H1 (cell line): ENCODE data around the gene TSR1. TPM values are rescaled to one million over a fixed set of nuclear protein-coding genes. Genes with fewer than 3 reads are reported as not detected.

Experiments
- BCL11A ChIP-seq, 2 experiments: IDR thresholded peaks; one replicate each; pipeline ENCODE4 v1.6.1; 2011; ENCODE audit warnings: low read depth in 2 of 2, low read length in 2 of 2, mild to moderate bottlenecking in 2 of 2
- EP300 ChIP-seq, 2 experiments: IDR thresholded peaks; 1 replicate in 1 of 2; 2 replicates in 1 of 2; pipeline ENCODE4 v1.6.1; 2011 to 2012; ENCODE audit warnings: low read depth in 2 of 2, low read length in 2 of 2, mild to moderate bottlenecking in 2 of 2, borderline replicate concordance in 1 of 2, inconsistent platforms in 1 of 2, moderate library complexity in 1 of 2
- GABPA ChIP-seq: IDR thresholded peaks from 2 replicates; pipeline ENCODE4 v1.6.1; 2011; ENCODE audit warnings: mild to moderate bottlenecking, low read length, moderate library complexity, borderline replicate concordance; ENCODE audit not compliant: insufficient read depth
- KDM4A ChIP-seq: IDR thresholded peaks from one replicate; pipeline ENCODE4 v1.7.1; 2012; ENCODE audit warnings: low read depth, mild to moderate bottlenecking, moderate library complexity, low read length, inconsistent platforms; ENCODE audit not compliant: severe bottlenecking
- KDM5A ChIP-seq: fragments of 200-600 bp; IDR thresholded peaks from 2 replicates; pipeline ENCODE4 v1.7.1; 2012; ENCODE audit warnings: mild to moderate bottlenecking, low read length, inconsistent platforms, mixed read lengths
- NRF1 ChIP-seq: IDR thresholded peaks from 2 replicates; pipeline ENCODE4 v1.6.1; 2011; ENCODE audit warnings: mild to moderate bottlenecking, low read depth, low read length, improper control_type of control experiment
- POLR2AphosphoS5 ChIP-seq: IDR thresholded peaks from 2 replicates; pipeline ENCODE4 v1.6.1; 2011; ENCODE audit warnings: low read depth, low read length
- RBBP5 ChIP-seq: IDR thresholded peaks from 2 replicates; pipeline ENCODE4 v1.7.1; 2012; ENCODE audit warnings: low read depth, mild to moderate bottlenecking, inconsistent platforms, low read length, moderate library complexity, borderline replicate concordance
- RFX5 ChIP-seq: IDR thresholded peaks from 2 replicates; pipeline ENCODE4 v1.6.1; 2011; ENCODE audit warnings: low read depth, low read length, improper control_type of control experiment, borderline replicate concordance
- RNF2 ChIP-seq: fragments of 200-900, 300-1000 bp; sonication (generic); IDR thresholded peaks from 2 replicates; pipeline ENCODE4 v1.7.1; 2016; ENCODE audit warnings: borderline replicate concordance, low read depth, mild to moderate bottlenecking, antibody characterized with exemption, low read length; ENCODE audit not compliant: poor library complexity, severe bottlenecking; ENCODE audit errors: missing control alignments
- SAP30 ChIP-seq: fragments of 300-600 bp; sonication (generic); IDR thresholded peaks from 2 replicates; pipeline ENCODE4 v1.7.1; 2012; ENCODE audit warnings: low read length, moderate library complexity, mild to moderate bottlenecking, inconsistent platforms; ENCODE audit not compliant: insufficient read depth, insufficient replicate concordance
- SP1 ChIP-seq: IDR thresholded peaks from 2 replicates; pipeline ENCODE4 v1.6.1; 2011; ENCODE audit warnings: low read depth, low read length
- SRF ChIP-seq: IDR thresholded peaks from 2 replicates; pipeline ENCODE4 v1.6.1; 2011; ENCODE audit warnings: mild to moderate bottlenecking, low read depth, low read length, moderate library complexity
- TAF1 ChIP-seq: IDR thresholded peaks from 2 replicates; pipeline ENCODE4 v1.6.1; 2011; ENCODE audit warnings: mild to moderate bottlenecking, low read depth, low read length
- ZNF274 ChIP-seq: IDR thresholded peaks from 2 replicates; pipeline ENCODE4 v1.7.0; 2012; ENCODE audit warnings: low read length, borderline replicate concordance; ENCODE audit errors: extremely low read depth
- polyA plus RNA-seq, 7 experiments: library from polyadenylated mRNA; depleted of rRNA in 3 of 7; stranded (reverse) in 5 of 7; unstranded in 2 of 7; fragments of >200 nt in 5 of 7; fragments of 200-250 nt in 2 of 7; gene quantifications; 1 replicate in 5 of 7; 2 replicates in 1 of 7; 4 replicates in 1 of 7; pipeline versions ENCODE4 v1.2.1 to v1.2.3, GENCODE V29; 2011 to 2013; ENCODE audit warnings: missing spikeins in 2 of 7, mixed read lengths in 2 of 7
- total RNA-seq: library from RNA; stranded (reverse); fragmentation: NEBNext Ultra II Directional; extraction: Animal tissue kit (Norgen Biotek cat#: 25700); gene quantifications from 2 replicates; pipeline ENCODE4 v1.2.1, GENCODE V29; 2021
- TF ChIP-seq, protein P1 (sequence below), 3 experiments: IDR thresholded peaks; 1 replicate in 2 of 3; 2 replicates in 1 of 3; pipeline versions ENCODE4 v1.5.1 to v1.6.1; 2011; ENCODE audit warnings: low read length in 3 of 3, mild to moderate bottlenecking in 3 of 3, inconsistent platforms in 2 of 3, low read depth in 1 of 3, moderate library complexity in 1 of 3; ENCODE audit not compliant: insufficient read depth in 1 of 3; ENCODE audit errors: control extremely low read depth in 1 of 3
- TF ChIP-seq, protein P2 (sequence below): IDR thresholded peaks from 2 replicates; pipeline ENCODE4 v1.6.1; 2012; ENCODE audit warnings: low read length, inconsistent platforms
- TF ChIP-seq, protein P3 (sequence below): IDR thresholded peaks from 2 replicates; pipeline ENCODE4 v1.6.1; 2012; ENCODE audit warnings: inconsistent platforms

The TSR1 gene
- total and polyA plus RNA-seq, 2 of the 8 experiments (the other 6 are each of a cell fraction or from before 2014, with no cell fraction given) = 14.5 to 69.7 TPM

DNA sequence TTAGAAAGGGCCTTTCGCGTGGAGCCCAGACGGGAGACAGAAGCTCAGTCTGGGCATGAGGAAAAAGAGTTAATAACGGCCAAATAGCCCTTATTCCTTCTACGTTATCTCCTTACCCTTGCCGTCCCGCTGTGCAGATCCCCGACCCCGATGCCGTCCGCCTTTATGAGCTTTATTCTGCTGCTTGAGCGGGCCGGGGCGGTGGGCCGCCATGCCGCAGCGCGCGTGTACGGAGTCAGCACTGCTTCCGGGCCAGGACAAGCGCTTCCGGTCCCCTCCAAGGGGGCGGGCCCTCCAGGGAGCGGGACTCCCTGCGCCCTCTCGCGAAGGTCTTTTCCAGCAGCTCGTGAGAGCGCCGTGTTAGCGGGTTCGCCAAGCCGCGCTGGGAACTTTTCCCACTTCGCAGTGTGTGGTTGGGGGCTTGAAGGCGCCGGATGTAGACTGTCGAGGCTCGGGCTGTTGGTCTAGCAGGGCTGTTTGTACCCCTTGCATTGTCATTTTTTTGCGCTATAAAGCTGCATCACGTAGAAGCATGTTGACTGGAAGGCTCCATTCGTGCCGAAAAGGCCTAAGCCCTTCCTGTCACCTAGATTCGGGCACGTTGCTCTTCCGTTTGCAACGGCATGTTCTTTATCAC is at the start of gene TSR1 (continued):
- TF ChIP-seq, protein P1, sequence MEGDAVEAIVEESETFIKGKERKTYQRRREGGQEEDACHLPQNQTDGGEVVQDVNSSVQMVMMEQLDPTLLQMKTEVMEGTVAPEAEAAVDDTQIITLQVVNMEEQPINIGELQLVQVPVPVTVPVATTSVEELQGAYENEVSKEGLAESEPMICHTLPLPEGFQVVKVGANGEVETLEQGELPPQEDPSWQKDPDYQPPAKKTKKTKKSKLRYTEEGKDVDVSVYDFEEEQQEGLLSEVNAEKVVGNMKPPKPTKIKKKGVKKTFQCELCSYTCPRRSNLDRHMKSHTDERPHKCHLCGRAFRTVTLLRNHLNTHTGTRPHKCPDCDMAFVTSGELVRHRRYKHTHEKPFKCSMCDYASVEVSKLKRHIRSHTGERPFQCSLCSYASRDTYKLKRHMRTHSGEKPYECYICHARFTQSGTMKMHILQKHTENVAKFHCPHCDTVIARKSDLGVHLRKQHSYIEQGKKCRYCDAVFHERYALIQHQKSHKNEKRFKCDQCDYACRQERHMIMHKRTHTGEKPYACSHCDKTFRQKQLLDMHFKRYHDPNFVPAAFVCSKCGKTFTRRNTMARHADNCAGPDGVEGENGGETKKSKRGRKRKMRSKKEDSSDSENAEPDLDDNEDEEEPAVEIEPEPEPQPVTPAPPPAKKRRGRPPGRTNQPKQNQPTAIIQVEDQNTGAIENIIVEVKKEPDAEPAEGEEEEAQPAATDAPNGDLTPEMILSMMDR (IDR thresholded peaks at IDR 0.05; ENCODE audit: control extremely low read depth in 1 of 3, insufficient read depth in 1 of 3, low read depth in 1 of 3, low read length in 3 of 3) = peak in 1 of 3 experiments; percentile 12; a peak in 1 of 4 replicates
- 0 out of 2 replicates have a peak, but pooled peaks have one; percentile 24 for TF ChIP-seq SP1
- TF ChIP-seq EP300 (IDR thresholded peaks at IDR 0.05; ENCODE audit: borderline replicate concordance in 1 of 2, low read depth in 2 of 2, low read length in 2 of 2) = peak in 1 of 2 experiments; percentile 31; a peak in 1 of 3 replicates
- peak; percentile 73 for TF ChIP-seq SAP30
- TF ChIP-seq KDM4A = peak; percentile 34
- no peak for TF ChIP-seq RNF2
- TF ChIP-seq, protein P2, sequence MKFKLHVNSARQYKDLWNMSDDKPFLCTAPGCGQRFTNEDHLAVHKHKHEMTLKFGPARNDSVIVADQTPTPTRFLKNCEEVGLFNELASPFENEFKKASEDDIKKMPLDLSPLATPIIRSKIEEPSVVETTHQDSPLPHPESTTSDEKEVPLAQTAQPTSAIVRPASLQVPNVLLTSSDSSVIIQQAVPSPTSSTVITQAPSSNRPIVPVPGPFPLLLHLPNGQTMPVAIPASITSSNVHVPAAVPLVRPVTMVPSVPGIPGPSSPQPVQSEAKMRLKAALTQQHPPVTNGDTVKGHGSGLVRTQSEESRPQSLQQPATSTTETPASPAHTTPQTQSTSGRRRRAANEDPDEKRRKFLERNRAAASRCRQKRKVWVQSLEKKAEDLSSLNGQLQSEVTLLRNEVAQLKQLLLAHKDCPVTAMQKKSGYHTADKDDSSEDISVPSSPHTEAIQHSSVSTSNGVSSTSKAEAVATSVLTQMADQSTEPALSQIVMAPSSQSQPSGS = 0 out of 2 replicates have a peak, but pooled peaks have one; percentile 6
- TF ChIP-seq ZNF274 = no peak
- peak; percentile 89; the same call in 1 of the 2 replicates for TF ChIP-seq RBBP5
- no peak for TF ChIP-seq RFX5
- TF ChIP-seq SRF = no peak
- peak; percentile 98 for TF ChIP-seq KDM5A
- no peak for TF ChIP-seq BCL11A (IDR thresholded peaks at IDR 0.05; ENCODE audit: low read depth in 2 of 2, low read length in 2 of 2)
- TF ChIP-seq POLR2AphosphoS5 = peak; percentile 92
- TF ChIP-seq, protein P3, sequence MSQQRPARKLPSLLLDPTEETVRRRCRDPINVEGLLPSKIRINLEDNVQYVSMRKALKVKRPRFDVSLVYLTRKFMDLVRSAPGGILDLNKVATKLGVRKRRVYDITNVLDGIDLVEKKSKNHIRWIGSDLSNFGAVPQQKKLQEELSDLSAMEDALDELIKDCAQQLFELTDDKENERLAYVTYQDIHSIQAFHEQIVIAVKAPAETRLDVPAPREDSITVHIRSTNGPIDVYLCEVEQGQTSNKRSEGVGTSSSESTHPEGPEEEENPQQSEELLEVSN = peak; percentile 85
- TF ChIP-seq TAF1 = peak; percentile 91
- TF ChIP-seq GABPA = peak; percentile 94
- no peak for TF ChIP-seq NRF1
